Measurements from ENCODE around the gene HOMER1.

DNA sequence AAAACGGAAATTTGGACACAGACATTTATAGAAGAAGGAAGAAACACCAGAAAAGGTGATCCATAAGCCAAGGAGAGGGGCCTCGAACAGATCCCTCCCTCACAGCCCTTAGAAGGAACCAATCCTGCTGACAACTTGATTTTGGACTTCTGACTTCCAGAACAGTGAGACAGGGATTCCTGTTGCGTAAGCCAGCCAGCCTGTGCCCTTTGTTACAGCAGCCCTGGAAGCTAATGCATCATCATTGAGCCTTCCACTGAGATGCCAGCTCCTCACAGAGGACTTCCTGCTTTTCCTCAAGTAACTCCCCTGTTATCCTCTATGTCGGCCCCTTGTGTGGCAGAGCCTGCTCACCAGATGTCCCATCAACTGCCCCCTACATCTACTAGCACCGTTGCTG lies 183.9 kb downstream of the HOMER1 start:
- no peak for TF ChIP-seq TCF7L2 (IDR thresholded peaks at IDR 0.05; ENCODE audit: low read depth, low read length)
- TF ChIP-seq, protein P1, sequence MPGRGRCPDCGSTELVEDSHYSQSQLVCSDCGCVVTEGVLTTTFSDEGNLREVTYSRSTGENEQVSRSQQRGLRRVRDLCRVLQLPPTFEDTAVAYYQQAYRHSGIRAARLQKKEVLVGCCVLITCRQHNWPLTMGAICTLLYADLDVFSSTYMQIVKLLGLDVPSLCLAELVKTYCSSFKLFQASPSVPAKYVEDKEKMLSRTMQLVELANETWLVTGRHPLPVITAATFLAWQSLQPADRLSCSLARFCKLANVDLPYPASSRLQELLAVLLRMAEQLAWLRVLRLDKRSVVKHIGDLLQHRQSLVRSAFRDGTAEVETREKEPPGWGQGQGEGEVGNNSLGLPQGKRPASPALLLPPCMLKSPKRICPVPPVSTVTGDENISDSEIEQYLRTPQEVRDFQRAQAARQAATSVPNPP (IDR thresholded peaks at IDR 0.05; ENCODE audit: borderline replicate concordance, insufficient read depth, insufficient read length), result no peak
- TF ChIP-seq, protein P2, sequence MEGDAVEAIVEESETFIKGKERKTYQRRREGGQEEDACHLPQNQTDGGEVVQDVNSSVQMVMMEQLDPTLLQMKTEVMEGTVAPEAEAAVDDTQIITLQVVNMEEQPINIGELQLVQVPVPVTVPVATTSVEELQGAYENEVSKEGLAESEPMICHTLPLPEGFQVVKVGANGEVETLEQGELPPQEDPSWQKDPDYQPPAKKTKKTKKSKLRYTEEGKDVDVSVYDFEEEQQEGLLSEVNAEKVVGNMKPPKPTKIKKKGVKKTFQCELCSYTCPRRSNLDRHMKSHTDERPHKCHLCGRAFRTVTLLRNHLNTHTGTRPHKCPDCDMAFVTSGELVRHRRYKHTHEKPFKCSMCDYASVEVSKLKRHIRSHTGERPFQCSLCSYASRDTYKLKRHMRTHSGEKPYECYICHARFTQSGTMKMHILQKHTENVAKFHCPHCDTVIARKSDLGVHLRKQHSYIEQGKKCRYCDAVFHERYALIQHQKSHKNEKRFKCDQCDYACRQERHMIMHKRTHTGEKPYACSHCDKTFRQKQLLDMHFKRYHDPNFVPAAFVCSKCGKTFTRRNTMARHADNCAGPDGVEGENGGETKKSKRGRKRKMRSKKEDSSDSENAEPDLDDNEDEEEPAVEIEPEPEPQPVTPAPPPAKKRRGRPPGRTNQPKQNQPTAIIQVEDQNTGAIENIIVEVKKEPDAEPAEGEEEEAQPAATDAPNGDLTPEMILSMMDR (IDR thresholded peaks at IDR 0.05 in 2 of 3, conservative IDR thresholded peaks at IDR 0.05 in 1 of 3; ENCODE audit: insufficient read depth in 2 of 3, low read depth in 1 of 3, low read length in 3 of 3), result no peak
- no peak for TF ChIP-seq SAFB2 (IDR thresholded peaks at IDR 0.05; ENCODE audit: borderline replicate concordance, low read depth, low read length, severe bottlenecking)
- no peak for TF ChIP-seq BMI1 (IDR thresholded peaks at IDR 0.05; ENCODE audit: low read length)
- no peak for TF ChIP-seq EZH2 (IDR thresholded peaks at IDR 0.05; ENCODE audit: borderline replicate concordance, low read depth, low read length)
- TF ChIP-seq LEF1 (IDR thresholded peaks at IDR 0.05), result no peak
- no peak for TF ChIP-seq EHMT2 (IDR thresholded peaks at IDR 0.05)
- no peak for TF ChIP-seq ZNF77 (CRISPR knock-in tag; IDR thresholded peaks at IDR 0.05)
- TF ChIP-seq, protein P3, sequence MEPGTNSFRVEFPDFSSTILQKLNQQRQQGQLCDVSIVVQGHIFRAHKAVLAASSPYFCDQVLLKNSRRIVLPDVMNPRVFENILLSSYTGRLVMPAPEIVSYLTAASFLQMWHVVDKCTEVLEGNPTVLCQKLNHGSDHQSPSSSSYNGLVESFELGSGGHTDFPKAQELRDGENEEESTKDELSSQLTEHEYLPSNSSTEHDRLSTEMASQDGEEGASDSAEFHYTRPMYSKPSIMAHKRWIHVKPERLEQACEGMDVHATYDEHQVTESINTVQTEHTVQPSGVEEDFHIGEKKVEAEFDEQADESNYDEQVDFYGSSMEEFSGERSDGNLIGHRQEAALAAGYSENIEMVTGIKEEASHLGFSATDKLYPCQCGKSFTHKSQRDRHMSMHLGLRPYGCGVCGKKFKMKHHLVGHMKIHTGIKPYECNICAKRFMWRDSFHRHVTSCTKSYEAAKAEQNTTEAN (CRISPR knock-in tag; IDR thresholded peaks at IDR 0.05), result no peak
- TF ChIP-seq, protein P4, sequence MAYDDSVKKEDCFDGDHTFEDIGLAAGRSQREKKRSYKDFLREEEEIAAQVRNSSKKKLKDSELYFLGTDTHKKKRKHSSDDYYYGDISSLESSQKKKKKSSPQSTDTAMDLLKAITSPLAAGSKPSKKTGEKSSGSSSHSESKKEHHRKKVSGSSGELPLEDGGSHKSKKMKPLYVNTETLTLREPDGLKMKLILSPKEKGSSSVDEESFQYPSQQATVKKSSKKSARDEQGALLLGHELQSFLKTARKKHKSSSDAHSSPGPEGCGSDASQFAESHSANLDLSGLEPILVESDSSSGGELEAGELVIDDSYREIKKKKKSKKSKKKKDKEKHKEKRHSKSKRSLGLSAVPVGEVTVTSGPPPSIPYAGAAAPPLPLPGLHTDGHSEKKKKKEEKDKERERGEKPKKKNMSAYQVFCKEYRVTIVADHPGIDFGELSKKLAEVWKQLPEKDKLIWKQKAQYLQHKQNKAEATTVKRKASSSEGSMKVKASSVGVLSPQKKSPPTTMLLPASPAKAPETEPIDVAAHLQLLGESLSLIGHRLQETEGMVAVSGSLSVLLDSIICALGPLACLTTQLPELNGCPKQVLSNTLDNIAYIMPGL (CRISPR knock-in tag; IDR thresholded peaks at IDR 0.05), result no peak
- no peak for TF ChIP-seq FOXK1 (CRISPR knock-in tag; IDR thresholded peaks at IDR 0.05; ENCODE audit: borderline replicate concordance)
- TF ChIP-seq E2F3 (CRISPR knock-in tag; IDR thresholded peaks at IDR 0.05), result no peak
- no peak for TF ChIP-seq STAT5A (IDR thresholded peaks at IDR 0.05; ENCODE audit: borderline replicate concordance, low read length)
